Measurements from ENCODE around the gene OR2A5. TPM values are rescaled to one million over a fixed set of nuclear protein-coding genes. Genes with fewer than 3 reads are reported as not detected.

OR2A5 gene
- total and polyA plus RNA-seq, 2 of the 8 experiments (the other 6 are each of a cell fraction or from before 2014, with no cell fraction given) = not detected

- POLR2A ChIA-PET (ENCODE audit: partially characterized antibody) = interaction anchor here (0.6 to 0.7 kb wide), 2 partner anchors 45 to 804 kb away, joined by 3 read pairs; no protein-coding TSS in a partner anchor
- H3K4me3 ChIP-seq (ENCODE audit: extremely low read depth in 1 of 4, insufficient read depth in 2 of 4, low read depth in 3 of 4, low read length in 4 of 4) = no peak overlapping the region
- no peak for TF ChIP-seq SIX5 (IDR thresholded peaks at IDR 0.05; ENCODE audit: low read depth, low read length)
- no peaks in the 10 kb centered on the region for H4K20me1 ChIP-seq (replicated peaks in 1 of 2; ENCODE audit: control insufficient read depth in 1 of 2, insufficient read depth in 2 of 2, low read length in 2 of 2)
- no peak overlapping the region for H3K27ac ChIP-seq (ENCODE audit: low read depth, low read length)
- H2BK20ac ChIP-seq (ENCODE audit: low read length) = no peak overlapping the region
- H2AK5ac ChIP-seq (ENCODE audit: low read depth, low read length) = no peak overlapping the region
- no peak overlapping the region for H4K91ac ChIP-seq (replicated peaks; ENCODE audit: insufficient read length, low read length)
- no peak overlapping the region for H3K56ac ChIP-seq (replicated peaks; ENCODE audit: insufficient read length, low read depth, low read length)
- DNase-seq (ENCODE audit: low read depth in 1 of 2, low spot score in 2 of 2) (no peak), FAIRE-seq (no peak)
- H3K23me2 ChIP-seq (ENCODE audit: low read depth, low read length) = no peaks in the 10 kb centered on the region
- no peak overlapping the region for H3K4me2 ChIP-seq (ENCODE audit: insufficient read depth in 1 of 2, low read depth in 2 of 2, low read length in 2 of 2)
- no peaks in the 10 kb centered on the region for H3K4me1 ChIP-seq (replicated peaks in 1 of 4; ENCODE audit: control insufficient read depth in 3 of 4, insufficient read depth in 4 of 4, low read length in 3 of 4)
- H3K4ac ChIP-seq (replicated peaks; ENCODE audit: insufficient read length, low read depth, low read length) = no peak overlapping the region
- no peak overlapping the region for H3K18ac ChIP-seq (ENCODE audit: extremely low read depth, low read length)
- H3K36me3 ChIP-seq (ENCODE audit: control insufficient read depth in 2 of 4, insufficient read depth in 4 of 4, low read length in 3 of 4) = no peaks in the 10 kb centered on the region
- no peak overlapping the region for H4K5ac ChIP-seq (ENCODE audit: insufficient read length, low read depth, low read length)
- H2BK15ac ChIP-seq (ENCODE audit: low read length) = no peak overlapping the region
- 70% methylated on average over 1 of the region's 1 CpG; no CpG with 5 or more reads in 1 of the 2 experiments for WGBS, 2 experiments (ENCODE audit: extremely low coverage in 1 of 2, insufficient coverage in 1 of 2, insufficient read length in 1 of 2, insufficient replicate concordance in 2 of 2, low coverage in 1 of 2, low lambda C conversion rate in 2 of 2, missing lambda C conversion rate in 1 of 2)
- H3K14ac ChIP-seq (ENCODE audit: insufficient read length) = no peak overlapping the region
- no peak overlapping the region for H3K23ac ChIP-seq (ENCODE audit: insufficient read length)
- H2BK5ac ChIP-seq (ENCODE audit: low read depth, low read length) = no peak overlapping the region
- no peak overlapping the region for H2BK120ac ChIP-seq (replicated peaks; ENCODE audit: low read depth, low read length)
- H3K79me2 ChIP-seq (ENCODE audit: control insufficient read depth in 1 of 2, insufficient read depth in 2 of 2, low read length in 2 of 2) = no peaks in the 10 kb centered on the region
- no peak overlapping the region for H4K8ac ChIP-seq (ENCODE audit: extremely low read depth, insufficient read depth, low read length)
- no peak overlapping the region for H3K9ac ChIP-seq (replicated peaks in 1 of 4; ENCODE audit: extremely low read depth in 1 of 4, low read depth in 3 of 4, low read length in 3 of 4)
- no peak overlapping the region for H2BK12ac ChIP-seq (ENCODE audit: low read depth, low read length)
- CTCF ChIA-PET (ENCODE audit: partially characterized antibody) = interaction anchor here (0.7 to 2.3 kb wide), 5 partner anchors 12 to 1399 kb away, joined by 3 to 7 read pairs (median 3); no protein-coding TSS in a partner anchor
- no peaks in the 10 kb centered on the region for H3K79me1 ChIP-seq (ENCODE audit: low read depth, low read length)
- peak overlapping the region; percentile 81; the same call in 1 of the 2 replicates for H2AFZ ChIP-seq (ENCODE audit: low read length)
- no peaks in the 10 kb centered on the region for H3K27me3 ChIP-seq (replicated peaks in 1 of 4; ENCODE audit: control insufficient read depth in 3 of 4, extremely low read depth in 1 of 4, insufficient read depth in 3 of 4, low read length in 3 of 4)
- no peaks in the 10 kb centered on the region for H3K9me3 ChIP-seq (ENCODE audit: insufficient read depth in 2 of 2, low read depth in 1 of 2, low read length in 1 of 2)
Measured at GRCh38 chr7:144032985-144033709, 15.6 kb upstream of the OR2A5 start.

Data from H1 (cell line).